HCEC 1CT (cell line): ENCODE results near the gene TNRC6C.

Experiments used
- DNase-seq: peaks from one replicate; pipeline ENCODE4 v3.0.0-alpha.2; 2017

The TNRC6C gene

GRCh38 chr17:78142119-78142861 lies 183.8 kb downstream of the TNRC6C start:
- peak; percentile 52 for DNase-seq

DNA sequence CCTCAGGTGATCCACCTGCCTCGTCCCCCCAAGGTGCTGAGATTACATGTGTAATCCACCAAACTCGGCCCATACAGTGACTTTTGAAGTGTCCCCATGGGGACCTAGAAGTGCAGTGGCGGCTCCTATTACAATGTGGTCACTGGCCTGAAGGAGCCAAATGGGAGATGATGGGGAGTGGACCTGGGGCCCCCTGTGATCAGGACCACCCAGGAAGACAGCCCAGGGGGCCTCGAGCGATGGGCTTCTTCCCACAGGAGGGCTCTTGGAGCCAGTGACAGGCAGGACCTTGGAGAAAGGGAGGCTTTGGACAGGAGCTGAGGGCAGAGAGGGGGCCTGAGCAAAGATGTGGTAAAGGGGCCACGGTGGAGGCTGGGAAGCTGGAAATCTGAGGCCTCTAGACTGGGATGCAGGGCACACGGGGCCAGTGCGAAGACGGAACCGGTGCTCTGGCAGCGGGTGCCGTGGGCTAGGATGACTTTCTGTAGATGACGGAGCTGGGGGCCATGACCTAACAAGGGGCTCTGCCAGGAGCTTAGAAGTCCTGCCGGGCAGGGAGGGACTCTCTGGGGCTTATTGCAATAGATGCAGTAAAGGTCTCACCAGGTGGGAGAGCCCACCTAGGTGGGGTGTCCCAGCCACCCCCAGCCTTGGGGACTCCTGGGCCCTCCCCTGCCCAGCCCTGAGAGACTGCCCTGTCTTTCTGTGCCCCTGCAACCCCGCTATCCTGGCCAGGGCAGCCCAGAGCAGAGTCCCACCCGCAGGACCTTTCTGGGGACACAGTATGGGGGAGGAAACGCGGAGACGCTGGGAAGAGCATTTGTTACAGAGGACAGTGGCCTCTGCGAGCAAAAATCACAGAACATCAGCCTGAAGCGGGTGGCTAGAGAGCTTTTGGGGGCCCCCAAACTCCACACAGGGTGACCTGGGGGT lies 185.0 kb downstream of the TNRC6C start:
- no peak for DNase-seq

GRCh38 chr17:78144147-78144719 lies 185.7 kb downstream of the TNRC6C start:
- peak; percentile 62 for DNase-seq

GRCh38 chr17:78144736-78145641 lies 186.5 kb downstream of the TNRC6C start:
- DNase-seq: no peak

- no peak for DNase-seq
Measured at GRCh38 chr17:78146471-78146869, 188.0 kb downstream of the TNRC6C start.

DNA sequence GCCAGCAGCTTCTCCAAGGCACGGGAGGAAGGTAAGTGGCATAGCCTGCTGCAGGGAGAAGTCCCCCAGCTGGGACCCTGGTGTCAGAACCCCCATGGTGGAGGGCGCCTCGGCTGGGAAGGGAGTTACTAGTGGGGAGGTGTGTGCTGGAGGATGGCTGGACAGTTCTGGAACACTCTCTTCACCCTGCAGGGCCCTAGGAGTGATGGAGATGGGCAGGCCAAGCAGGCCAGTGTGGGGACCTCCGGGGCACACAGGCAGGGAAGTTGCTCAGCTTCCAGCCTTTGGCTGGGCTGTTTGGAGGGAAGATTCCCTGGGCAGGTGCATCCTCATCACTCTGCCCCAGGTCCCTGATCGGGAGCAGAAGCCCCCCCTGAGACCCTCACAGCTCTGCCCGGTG lies 188.4 kb downstream of the TNRC6C start:
- DNase-seq: no peak

GRCh38 chr17:78147315-78147998 lies 189.0 kb downstream of the TNRC6C start:
- DNase-seq: no peak

- no peak for DNase-seq
Measured at GRCh38 chr17:78148286-78149016, 189.9 kb downstream of the TNRC6C start.

GRCh38 chr17:78151514-78152008 lies 193.1 kb downstream of the TNRC6C start:
- DNase-seq: peak; percentile 27

DNA sequence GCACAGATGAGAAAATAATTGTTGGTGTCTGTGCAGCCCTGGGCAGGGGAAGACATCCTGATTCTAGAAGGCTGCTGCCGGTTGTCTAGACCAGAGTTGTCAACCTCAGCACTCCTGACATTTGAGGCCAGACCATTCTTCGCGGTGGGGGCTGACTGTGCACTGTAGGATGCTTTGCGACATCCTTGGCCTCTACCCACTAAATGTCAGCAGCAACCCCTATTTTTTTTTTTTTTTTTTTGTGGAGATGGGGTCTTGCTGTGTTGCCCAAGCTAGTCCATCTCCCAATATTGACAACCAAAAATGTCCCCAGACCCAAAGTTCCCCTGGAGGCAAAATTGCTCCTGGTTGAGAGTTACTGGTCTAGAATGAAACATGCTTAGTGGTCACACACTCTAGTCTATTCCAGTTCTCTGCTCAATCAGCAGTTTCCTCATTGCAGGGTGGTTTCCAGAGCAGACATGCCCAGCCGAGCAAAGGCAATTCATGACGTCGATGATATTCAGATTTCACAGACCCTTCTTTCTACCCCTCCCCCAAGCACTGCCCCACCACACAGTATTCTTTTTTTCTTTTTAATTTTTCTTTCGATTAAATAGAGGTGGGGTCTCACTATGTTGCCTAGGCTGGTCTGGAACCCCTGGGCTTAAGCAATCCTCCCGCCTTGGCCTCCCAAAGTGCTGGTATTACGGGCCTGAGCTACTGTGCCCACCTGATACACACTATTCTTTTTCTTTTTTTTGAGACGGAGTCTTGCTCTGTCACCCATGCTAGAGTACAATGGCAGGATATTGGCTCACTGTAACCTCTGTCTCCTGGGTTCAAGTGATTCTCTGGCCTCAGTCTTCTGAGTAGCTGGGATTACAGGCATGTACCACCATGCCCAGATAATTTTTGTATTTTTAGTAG lies 196.7 kb downstream of the TNRC6C start:
- DNase-seq: no peak
